Cortex of kidney (tissue), 1 donor: ENCODE results near the gene KLHL29.

Experiments
- DNase-seq: peaks from one replicate; lab custom pipeline; 2025; lab: John Stamatoyannopoulos, UW

The KLHL29 gene

DNA sequence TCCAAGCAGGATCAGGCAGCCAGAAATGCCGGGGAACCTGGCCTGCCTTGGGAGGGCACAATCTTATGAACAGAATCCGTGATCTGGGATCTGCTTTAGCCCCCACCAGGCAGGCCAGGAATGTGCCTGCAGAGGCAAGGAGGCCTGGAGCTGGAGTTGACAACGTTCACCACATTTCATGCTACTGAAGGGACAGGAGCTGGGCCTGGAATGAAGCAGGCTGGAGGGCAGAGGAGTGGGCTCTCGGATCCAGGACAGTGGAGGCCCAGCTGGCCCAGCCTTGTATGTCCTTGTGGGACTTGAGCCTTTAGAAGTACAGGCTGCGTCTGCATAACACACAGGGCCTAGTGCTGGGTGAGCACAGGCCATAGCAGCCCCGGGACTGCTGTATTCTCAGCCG is 91.8 kb downstream of the KLHL29 start:
- DNase-seq = no peak

DNA sequence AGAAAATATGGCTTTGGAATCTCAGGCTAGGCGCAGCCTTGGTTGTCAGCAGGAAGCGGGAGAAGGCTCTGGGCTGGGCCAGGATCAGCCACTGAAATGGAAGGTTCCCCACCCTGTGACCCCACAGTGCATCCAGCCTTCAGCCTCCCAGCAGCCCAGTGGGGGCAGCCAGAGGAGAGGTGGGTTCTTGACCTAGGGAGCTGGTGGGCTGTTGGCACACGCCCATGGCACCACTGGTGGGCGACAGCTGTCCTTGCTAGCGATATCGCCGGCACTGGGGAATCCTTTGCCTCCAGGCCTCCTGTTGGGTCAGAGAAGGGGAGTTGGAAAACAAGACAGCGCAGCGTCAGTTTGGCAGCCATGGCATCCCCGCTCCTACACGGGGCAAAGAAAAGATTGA is 92.4 kb downstream of the KLHL29 start:
- DNase-seq = no peak

DNA sequence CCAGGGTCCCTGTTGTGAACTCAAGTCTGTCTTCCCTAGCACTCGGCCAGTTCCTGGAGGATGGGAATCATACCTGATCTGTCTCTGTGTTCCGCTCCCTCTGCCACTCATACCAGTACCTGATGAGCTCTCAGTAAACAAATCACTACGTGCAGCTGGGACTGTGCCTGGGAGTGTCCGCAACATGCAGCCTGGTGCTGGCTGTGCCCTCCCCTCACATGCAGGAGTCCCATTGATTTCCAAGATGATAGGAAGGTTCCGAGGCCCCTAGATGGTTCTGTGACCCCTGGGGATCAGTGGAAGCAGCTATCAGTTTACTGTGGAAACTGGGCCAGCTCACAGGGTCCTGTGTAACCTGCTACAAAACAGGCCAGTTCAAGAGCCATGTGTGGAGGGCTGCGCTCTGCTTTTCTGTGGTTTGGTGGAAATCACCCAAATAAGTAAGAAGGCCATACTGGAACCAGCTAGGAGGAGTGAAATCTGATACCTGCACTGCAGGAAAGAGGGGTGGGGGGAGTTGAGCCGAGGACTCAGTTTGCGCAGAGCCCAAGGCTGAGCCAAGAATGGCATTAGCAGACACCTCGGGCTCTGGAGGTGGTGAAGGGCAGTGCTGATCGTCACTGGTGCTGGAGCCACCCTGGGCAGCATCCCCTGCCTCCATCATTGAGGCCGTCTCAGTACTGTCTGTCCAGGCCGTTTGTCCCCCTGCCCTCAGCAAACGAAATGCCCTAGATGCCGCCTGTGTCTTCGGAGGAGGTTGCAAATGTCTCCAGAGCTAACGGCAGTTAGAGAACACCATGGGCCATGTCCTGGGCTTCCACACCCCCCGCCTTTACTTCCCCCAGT is 93.3 kb downstream of the KLHL29 start:
- no peak for DNase-seq

DNA sequence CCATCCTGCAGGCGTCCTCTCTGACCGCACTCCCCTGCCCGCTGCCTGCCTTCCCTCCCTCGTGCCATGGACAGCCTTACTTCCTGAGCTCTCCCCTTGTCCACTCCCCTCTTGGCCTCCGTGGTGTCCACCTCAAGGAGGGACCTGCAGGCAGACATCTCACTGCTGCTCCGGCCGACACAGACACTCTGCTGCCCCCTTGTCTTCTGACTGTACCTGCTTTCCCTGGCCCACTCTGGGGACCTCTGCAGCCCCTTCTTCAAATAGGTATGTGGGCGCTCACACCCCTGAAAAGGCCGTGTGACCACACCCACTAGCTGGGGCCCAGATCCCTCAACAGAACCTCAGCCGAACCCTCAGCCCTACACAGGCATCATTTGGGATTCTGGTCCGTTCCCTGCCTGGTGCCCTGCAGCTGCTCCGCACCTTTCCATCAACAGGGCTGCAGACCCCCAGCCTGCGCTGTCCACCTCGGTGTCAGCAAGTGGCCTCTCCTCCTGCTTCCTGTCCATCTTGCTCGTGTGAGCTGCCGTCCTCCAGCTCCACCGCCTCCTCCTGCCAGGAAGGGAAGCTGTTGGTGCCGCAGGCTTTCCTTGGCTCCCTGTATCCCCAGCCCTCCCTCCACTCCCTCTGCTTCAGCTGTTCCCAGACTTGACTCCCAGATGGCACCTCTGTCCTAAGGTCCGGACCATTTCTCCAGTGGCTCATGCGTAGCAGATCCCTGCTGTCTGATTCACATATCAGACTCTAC is 94.1 kb downstream of the KLHL29 start:
- no peak for DNase-seq

DNA sequence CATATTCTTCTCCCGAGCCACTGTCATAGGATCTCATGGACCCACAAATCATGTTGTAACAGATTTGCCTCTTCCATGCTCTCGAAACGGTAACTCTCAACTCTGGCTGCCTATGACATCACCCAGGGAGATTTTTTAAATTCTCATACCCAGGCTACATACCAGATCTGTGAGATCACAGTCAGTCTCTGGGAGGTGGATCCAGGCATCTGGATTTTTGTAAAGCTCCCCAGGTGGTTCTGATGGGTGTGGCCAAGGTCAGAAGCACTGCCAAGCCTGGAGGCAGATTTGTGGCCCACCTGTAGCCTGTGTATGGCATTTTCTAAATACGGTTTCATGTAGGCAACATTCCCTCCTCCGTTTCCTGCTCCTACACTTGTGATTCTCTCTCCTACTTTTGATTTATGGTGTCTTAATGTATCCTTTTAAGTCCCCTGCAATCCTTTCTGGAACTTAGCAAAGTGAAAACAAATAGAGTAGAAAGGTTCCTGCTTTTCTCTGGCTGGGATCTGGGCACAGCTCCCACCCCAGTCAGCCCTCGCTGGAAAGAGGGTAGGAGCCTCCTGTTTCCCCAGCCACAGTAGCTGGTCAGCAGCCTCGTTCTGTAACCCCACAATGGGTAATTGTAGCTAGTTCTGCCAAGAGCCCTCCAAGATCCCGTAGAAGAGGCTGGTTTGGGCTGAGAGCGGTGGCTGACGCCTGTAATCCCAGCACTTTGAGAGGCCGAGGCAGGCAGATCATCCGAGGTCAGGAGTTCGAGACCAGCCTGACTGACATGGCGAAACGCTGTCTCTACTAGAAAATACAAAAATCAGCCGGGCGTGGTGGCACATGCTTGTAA is 96.2 kb downstream of the KLHL29 start:
- DNase-seq = no peak

DNA sequence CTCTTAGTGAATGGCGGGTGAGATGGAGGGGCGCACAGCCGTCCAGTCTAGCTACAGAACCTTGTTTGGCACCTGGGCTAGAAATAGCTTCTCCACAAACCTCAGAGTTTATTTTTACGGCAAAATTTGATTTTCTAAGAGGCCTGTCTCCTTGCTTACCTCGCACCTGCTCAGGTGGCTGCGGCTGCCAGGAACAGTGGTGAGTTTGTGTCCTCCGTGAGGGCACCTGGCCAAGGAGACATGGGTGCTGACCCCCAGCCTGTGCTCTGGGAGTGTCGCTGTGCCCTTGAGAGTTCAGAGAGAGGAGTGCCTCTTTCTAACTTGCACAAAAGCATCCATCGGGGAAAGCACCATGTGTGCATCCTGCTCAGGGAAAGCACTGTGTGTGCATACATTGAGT is 97.2 kb downstream of the KLHL29 start:
- DNase-seq = no peak

DNA sequence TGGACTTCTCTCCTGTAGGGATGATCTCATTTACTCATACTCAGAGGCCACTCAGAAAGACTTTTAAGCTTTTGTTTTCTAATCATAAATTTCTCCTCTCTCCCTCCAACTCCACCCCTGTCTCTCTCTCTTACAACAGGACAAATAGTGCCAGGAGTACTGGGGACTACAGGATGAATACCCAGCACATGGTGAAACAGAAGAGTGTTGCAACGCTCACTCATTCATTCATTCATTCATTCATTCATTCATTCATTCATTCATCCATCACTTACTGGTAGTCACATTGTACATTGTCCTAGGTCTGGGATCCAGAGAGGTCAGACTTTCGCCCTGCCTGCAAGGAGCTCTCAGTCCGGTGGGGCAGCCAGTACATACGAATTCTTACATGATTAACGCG is 97.6 kb downstream of the KLHL29 start:
- no peak for DNase-seq

DNA sequence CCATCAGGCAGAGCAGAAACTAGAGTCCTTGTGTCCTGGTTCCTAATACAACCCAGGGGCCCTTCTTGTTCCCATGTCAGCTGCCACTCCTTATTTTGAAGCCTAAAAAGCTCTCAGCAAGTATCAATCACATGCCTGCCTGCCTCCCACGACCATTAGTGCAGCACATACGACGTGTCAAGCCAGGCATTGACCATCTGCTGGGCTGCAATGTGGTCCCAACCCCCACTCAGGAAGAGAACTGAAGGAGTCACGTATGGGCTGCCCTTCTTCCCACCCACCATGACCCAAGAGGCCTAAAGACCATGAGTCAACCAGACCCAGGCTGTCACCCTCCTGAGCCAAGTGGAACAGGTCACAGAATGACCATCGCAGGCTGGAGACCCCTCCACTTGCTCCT is 98.8 kb downstream of the KLHL29 start:
- no peak for DNase-seq

DNA sequence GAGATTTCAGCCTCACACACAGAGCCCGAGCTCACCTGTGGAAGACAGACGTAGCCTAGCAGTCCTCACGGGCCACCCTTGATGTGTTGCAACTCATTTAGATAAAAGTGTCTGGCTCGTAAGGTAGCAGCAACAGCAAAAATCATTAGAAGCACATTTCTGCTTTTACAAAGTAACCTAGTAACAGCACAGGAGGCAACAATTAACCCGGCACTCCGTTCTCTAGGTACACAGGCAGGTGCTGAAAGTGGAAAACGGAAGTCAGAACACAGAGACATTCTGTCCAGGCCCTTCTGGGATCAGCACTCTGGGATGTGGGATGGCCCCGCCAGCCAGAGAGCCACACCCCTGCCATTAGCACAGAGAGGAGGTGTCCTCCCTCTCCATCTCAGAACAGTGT is 99.3 kb downstream of the KLHL29 start:
- no peak for DNase-seq

DNA sequence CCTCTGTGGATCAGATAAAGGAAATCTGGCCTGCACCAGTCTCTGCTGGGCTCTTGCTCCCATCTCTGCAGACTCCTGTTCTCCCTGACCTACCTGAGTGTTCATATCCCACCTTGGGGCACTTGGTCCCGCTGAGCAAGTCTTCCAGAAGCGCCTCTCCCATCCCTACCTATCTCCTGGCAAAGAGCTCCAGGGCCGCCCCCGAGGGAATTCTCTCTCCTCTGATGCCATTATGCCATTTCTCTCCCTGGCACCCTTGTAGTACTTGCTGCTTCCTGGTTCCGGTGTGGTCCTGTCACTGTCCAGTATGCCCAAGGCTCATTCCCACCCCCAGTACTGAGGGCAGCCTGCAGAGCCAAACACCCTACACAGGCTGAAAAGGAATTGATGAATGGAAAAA is 99.8 kb downstream of the KLHL29 start:
- no peak for DNase-seq

DNA sequence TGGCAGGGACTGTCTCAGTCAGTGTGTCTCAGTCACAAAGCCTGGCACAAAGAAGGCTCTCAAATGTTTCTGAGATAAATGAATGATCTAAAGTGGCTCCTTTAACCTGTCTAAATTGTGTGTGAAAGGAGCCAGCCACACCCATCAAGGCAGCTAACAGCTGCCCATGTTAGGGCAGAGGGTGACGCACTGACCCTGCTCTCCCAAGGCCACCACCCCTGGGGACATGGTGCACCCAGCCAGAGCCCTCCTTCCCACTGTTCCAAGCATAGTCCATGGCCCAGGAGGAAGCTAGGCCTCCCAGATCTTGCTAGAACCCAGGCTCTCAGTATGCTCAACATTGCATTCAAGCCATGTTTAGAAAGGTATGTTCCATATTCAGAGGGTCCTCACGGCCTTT is 100.3 kb downstream of the KLHL29 start:
- no peak for DNase-seq

DNA sequence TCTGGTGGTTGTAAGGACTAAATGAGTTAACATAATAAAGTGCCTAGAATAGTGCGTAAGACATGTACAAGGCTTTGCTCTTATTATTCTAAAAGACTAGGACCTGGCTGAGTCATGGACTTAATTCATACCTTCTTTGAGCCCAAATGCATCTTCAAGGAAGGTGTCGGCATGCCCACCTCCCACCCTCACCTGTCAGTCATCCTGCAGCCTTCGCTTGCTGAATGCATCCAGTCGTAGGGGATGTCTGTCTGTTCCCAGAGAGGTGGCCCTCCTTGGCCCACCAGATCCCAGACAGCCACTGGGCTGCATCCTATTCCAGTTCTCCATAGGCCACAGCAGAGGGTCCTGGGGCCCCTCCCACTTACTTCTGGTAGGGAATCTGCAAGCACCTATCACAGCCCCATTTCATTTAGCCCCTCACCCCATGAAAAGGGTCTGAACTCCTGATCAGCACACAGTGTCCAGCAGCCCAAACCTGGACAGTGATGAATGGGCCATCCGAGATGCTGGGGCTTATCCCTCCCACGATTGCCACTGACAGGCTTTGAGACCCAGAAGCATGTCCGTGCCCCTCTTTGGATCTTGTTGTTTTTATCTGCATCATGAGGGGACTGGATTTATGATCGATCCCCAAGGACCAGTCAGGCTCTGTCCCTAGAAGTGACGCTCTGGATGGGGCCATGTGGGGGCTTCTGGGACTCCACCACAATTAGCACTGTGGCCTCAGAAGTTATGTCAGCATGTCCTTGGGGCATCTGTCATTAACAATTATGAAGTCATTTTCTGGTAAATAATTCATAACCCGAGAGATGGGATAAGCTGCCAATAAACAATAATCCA is 101.1 kb downstream of the KLHL29 start:
- DNase-seq = no peak

DNA sequence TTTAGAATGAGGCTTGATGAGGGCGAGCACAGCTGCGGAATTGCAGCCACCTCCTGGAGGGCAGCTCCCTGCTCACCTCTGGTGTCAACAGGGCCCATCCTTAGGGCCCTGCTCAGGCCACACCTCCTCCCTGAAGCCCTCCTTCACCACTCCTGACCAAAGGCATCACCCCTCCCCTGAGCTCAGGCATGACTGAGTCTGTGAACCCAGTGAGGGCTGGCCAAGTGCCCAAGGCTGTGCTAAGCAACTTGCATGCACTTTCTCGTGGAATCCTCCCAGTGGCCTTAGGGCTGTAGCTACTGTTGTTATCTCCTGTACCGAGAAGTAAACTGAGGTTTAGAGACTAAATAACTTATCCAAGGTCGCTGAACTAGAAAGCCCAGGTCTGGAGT is 101.7 kb downstream of the KLHL29 start:
- DNase-seq = no peak

DNA sequence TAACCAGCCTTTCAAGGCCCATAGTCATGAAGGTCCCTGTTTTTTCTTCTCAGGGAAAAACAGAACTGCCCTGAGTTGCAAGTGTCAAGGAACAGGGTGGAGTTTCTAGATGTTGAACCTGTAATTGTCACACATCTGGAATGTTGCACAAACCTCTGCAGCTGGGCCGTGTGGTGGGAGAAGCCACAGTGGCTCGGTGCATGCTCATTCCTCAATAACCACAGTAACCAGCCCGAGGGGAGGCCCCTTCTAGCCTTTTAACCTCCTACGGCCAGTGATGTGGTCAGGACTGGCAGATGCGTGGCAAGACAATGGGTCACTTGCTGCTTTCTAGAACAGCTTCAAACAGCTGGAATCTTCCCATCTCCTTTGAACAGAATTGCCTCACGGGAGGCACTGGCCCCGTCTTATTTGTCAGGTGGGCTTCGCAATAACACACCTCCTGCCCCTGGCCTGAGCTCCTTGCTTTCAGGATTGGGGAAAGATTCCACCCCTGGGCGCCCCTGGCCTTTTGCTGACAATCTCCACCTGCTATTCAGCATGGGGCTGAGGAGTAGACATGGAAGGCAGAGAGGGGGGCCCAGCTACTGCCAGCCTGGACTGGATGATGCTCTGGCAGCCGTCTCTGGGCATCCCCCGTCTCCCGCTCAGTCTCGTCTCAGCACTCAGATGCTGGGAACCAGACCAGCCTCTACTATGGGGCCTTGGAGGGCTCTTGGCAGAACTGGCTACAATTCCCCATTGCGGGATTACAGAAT is 102.9 kb downstream of the KLHL29 start:
- DNase-seq = no peak

DNA sequence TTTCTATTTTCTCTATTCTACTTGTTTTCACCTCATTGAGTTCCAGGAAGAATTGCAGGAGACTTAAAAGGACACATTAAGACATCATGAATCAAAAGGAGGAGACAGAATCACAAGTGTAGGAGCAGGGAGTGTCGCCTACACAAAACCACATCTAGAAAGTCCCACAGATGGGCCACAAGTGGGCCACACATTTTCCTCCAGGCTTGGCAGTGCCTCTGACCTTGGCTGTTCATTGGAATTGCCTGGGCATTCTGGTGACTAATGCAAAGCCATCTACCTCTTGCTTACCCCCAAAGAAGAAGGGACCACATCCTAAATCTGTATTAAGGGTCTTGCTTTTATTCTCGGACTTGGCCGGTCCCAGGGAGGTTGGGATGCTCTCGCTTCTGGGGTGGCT is 103.6 kb downstream of the KLHL29 start:
- DNase-seq = no peak

DNA sequence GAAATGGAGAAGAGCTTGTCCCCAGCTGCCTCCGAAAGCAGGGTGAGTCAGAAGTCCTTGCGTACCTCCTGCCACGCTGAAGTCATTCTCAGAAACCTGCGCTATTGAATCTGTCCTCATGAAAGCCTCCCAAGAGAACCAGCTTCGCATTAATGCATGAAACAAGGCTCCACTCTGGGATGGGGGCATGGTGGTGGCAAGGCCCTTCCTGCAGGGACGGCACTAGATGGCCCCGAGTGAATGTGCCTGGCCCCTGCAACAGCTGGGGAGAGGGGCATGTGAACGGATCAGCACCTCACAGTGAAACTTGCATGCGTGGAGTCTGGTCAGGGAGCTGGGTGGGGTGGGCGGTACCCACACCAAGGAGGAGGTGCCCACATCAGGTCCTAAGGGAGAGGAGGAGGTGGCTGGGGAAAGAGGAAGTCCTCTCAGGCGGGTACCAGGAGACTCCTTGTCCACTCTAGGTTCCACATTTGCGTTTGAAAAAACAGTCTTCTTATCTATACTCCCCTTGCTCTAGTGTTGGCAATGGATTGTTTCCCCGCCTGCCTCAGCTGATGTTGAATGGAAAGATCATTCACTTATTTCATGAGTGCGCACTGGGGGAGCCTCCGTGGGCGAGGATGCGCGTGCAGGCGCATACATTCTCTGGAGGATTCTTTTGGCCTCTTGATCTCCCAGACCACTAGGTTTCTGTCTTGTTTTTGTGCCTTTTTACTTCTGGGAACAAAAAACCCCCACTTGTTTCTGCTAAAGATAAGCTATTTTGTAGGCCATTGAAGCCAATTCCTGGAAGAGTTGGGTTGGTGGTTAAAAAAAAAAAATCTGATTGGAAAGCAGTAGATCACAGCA is 104.7 kb downstream of the KLHL29 start:
- no peak for DNase-seq

DNA sequence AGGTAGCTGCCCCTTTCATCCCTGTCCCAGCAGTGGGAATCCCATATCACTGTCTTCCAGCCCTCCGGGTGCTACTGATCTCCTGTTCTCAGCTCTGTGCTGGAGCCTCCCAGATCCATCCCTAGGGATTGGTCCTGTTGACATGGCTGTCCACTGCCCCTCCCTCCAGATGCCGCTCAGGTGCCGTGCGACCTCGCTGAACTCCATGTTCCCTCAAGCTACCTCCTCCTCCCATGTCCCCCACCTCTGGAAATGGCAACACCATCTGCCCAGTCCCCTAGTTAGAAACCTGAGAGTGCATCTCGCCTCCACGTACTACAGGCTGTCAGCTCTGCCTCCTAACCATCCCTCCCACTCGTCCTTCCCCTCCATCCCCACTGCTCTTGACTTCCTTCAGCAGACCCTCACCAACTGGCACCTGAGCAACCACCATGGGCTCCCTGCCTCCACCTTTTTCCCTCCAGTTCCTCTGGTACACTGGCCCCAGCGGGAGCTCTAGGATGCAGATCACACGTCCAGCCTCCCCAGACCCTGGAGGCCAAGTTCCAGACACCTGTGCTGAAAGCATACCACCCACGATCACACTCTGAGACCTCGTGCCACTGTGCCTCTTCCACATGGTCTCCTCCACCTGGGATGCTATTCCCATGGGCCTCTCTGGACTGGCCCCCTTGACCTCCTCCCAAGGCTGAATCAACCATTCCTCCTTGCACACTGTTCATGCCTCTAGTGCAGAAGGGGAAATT is 106.8 kb downstream of the KLHL29 start:
- DNase-seq = no peak

DNA sequence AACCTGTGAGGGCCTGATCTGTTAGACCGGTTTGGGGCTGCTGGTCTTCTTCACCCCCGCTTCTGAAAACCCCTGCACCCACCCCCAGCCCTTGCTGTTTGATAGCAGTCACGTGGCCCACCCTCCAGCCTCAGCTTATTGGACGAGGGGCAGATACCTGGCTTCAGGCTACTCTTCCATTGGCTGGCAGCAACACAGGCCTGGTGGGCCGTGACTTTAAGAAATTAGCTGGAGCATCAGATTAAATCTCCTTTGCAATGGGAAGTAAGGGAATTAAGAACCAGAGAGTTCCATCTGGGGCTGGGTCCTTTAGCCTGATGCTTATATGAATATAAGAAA is 107.3 kb downstream of the KLHL29 start:
- DNase-seq = no peak

DNA sequence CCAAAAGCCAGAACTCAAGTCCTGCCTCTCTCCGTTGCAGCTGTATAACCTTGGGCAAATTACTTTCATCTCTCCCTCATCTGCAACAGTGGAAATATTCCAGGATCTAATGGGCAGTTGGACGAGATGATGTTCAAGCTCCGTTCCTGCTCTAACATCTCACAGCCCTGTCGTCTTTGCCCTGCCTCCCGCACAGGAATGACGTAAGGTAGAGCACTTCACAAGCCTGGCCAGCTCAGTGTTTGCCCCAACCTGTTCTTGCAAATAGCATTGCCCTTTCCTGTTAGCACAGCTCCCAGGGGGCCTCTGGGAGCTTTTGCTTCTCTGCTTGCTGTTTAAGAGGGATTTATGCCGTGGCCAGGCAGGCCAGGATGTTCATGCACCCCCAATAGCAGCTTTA is 107.9 kb downstream of the KLHL29 start:
- DNase-seq = no peak
